Measurements from ENCODE around the gene ANKRD13D.
A peak's percentile ranks its signal among the peaks of the same experiment; 100 is the strongest.

Gene ANKRD13D

DNA sequence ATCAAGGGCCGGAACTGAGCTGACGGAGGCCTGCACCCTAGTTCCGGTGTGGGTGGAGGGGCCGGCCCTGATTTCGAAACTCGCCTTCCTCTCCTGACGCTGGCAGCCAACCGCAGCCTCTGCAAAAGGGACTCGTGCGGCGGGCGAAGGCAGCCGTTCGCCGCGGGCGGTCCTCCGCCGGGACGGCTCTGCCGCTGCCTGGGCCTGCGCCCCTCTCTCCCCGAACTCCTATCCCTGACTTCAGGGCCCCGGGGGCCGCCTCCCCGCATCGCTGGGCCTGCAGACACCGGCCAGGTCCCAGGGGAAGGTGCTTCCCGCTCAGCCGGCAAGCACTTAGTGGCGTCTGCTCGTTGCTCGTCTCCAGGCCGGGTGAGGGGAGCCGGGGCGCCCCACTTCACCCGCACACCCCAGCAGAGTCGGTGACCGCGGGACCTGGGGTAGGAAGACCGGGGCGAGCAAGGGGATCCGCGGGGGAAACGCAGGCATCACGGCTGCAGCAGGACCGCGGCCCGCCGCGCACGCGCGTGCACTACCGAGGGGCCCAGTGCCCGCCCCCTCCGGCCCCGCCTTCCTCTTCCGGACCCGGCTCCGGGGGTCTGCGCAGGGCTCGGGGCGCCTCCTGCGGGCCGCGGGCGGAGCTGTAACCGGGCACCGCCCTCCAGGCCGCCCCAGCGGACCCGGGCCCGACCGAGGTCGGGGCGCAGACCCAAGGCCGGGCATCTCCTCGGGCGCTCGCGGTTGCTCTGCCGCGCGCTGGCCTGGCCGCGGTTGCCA lies 464 bp upstream of the ANKRD13D start:
- DNase-seq, result peak; percentile 87

GRCh38 chr11:67289651-67290479 lies 762 bp downstream of the ANKRD13D start:
- no peak for DNase-seq

GRCh38 chr11:67290801-67291200 lies 1.7 kb downstream of the ANKRD13D start:
- DNase-seq, result no peak

- no peak for DNase-seq
These were observed 2.6 kb downstream of the ANKRD13D start for GRCh38 chr11:67291481-67292381.

DNA sequence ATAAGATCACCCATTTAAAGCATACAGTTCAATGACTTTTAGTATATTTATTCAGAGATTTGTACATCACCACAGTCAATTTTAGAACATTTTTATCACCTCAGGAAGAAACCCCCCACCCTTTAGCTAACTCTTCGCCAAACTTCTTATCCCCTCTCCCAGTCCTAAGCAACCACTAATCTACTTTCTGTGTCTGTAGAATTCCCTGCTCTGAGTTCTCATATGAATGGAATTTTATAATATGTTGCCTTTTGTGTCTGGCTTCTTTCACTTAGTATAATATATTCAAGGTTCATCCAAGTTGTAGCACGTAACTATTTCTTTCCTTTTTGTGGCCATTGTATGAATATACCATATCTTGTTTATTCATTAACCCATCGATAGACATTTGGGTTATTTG lies 3.6 kb downstream of the ANKRD13D start:
- no peak for DNase-seq

DNA sequence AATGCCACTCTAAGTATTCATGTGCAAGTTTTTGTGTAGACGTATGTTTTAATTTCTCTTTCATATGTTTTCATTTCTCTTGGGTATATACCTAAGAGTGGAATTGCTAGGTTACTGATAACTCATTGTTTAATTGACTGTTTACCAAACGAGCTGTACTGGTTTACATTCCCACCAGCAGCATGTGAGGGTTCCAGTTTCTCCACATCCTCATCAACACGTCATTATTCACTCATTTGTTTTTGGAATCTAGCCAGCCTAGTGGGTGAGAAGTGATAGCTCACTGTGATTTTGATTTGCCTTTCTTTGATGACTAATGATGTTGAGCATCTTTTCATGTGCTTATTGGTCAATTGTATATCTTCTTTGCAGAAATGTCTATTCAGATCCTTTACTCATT lies 4.0 kb downstream of the ANKRD13D start:
- no peak for DNase-seq

DNA sequence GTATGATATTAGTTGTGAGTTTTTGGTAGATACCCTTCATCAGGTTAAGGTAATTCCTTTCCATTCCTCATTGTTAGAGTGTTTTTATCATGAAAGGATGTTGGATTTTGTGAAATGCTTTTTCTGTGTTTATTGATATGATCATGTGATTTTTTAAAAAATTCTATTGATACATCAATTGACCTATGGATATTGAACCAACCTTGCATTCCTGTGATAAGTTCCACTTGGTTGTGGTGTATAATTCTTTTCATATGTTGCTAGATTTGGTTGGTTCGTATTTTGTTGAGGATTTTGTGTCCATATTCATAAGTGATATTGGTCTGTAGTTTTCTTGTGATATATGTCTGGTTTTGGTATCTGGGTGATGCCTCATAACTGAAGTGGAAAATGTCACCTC lies 6.7 kb downstream of the ANKRD13D start:
- no peak for DNase-seq

DNA sequence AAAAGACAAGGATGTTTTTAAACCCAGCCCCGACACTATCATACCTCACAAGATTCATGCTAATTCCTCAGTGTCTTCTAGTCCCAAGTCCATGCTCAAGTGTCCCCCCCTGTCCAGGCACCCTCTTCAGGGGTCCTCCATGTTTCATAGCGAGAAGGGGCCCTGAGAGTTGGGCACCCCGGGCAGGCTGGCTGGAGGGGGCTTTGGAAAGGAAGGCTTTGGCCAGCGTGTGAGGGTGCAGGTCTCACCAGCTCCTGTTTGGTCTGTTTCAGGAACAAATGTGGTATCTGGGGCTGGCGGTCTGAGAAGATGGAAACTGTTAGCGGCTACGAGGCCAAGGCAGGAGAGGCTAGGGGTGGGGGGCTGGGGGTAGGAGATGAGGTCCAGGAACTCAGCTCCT lies 9.7 kb downstream of the ANKRD13D start:
- DNase-seq, result no peak

DNA sequence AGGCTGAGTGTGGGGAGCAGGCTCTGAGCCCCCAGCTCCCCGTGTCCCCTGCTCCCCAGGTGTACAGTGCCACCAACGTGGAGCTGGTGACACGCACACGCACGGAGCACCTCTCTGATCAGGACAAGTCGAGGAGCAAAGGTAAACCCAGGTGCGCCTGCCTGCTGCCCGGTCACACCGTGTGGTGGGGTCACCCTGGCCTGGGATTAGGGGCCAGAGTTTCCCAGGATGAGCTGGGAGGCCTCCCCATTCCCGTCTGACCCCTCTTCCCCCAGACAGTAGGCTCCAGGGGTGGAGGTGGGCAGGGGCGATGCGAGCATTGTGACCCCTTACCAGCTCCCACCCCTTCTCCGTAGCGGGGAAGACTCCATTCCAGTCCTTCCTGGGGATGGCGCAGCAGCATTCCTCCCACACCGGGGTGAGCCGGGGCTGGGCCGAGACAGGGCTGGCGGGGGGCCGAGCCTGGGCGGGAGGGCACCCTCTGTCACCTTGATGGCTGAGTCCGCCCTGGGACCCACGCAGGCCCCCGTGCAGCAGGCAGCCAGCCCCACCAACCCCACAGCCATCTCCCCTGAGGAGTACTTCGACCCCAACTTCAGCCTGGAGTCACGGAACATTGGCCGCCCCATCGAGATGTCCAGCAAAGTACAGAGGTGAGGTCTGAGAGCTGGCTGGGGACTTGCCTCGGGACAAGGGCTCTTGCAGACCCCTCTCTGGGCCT lies 10.5 kb downstream of the ANKRD13D start:
- no peak for DNase-seq

DNA sequence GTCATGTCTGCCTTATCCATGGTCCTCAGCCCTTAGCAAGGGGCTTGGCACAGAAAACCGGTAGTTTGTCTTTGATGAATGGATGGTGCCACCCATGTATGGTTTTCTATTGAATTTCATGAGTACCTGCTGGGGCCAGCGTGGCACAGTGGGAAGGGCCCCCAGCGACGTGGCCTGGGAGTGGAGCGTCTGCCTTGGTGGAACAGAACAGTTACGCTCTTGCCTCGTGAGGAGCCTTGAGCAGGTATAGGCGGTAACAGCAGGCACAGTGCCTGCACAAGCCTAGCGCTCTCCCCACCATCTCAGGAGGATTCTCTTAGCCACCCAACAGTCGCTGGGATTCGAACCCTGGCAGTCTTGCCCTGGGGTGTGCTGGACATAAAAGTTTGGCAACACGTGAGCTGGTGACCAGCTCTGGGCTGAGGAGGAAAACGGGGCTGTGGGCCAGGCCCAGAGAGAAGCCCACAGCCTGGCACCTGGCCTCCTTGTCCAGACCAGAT lies 11.2 kb downstream of the ANKRD13D start:
- DNase-seq, result no peak

GRCh38 chr11:67300756-67301312 lies 11.7 kb downstream of the ANKRD13D start:
- DNase-seq, result no peak

DNA sequence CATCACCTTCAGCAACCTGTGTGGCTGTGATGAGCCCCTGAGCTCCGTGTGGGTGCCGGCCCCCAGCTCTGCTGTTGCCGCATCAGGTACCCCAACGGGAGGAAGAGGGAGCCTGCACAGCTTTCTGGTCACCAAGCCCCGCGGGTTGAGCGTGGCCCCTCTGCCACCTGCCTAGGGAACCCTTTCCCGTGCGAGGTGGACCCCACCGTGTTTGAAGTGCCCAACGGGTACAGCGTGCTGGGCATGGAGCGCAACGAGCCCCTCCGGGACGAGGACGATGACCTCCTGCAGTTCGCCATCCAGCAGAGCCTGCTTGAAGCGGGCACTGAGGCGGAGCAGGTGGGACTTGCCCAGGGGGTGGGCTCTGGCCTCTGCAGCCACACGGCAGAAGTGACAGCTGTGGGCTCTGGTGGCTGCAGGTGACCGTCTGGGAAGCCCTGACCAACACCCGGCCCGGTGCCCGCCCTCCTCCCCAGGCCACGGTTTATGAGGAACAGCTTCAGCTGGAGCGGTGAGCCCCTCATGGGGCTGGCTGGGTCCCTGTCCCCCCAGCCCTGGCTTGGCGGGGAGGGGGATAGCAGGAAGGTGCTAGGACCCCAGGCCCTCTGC lies 12.3 kb downstream of the ANKRD13D start:
- no peak for DNase-seq

DNA sequence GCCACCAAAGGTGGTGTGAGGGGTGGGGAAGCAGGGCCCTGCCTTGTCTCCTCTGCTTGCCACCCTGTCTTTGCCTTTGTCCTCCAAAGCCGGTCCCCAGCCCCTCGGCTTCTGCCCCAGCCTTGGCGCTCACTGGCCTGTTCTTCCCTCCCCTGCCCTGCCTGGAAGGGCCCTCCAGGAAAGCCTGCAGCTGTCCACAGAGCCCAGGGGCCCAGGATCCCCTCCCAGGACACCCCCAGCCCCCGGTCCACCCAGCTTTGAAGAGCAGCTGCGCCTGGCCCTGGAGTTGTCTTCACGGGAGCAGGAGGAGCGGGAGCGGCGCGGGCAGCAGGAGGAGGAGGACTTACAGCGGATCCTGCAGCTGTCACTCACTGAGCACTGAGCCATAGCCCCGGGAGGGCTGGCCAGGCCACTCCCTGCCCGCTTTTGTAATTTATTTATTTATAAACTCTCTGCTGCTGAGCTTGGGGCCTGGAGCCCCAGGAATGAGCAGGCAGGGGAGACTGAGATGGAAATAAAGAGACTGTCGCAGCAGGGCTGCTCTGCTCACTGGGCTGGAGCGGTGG lies 12.9 kb downstream of the ANKRD13D start:
- peak; percentile 38 for DNase-seq

- DNase-seq, result no peak
These were observed 13.5 kb downstream of the ANKRD13D start for GRCh38 chr11:67302571-67303131.

DNA sequence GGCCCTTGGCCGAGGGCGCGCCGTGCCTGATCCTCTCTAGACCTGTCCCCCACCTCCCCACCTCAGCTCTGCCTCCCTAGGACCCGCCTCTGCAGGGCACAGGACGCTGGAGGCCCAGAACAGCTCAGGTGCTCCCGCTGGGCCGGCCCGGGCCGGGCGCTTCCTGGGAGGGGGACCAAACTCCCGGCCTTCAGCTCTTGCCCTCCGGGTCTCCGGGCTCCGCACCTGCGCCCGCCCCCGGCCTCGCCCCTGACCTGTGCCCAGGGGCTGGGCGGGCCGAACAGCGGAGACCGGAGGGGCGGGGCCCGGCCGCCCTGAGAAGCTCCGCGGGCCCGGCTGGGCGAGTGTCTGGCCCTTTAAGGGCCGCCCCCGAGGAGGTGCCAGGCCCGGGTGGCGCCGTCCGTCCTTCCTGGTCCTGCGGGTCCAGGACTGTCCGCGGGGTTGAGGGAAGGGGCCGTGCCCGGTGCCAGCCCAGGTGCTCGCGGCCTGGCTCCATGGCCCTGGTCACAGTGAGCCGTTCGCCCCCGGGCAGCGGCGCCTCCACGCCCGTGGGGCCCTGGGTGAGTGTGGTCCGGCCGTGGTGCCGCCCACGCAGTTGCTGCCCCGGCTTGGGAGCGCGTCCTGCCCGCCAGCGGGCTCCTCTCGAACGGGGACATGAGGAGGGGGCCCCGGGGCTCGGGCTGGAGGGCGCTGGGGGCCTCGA lies 14.2 kb downstream of the ANKRD13D start, which contains the start of gene SSH3:
Gene SSH3, plus strand, starts transcription at position 399 of the 703 bp plus-strand sequence. Its CDS starts 96 bp downstream, at position 495.
- peak; percentile 65 for DNase-seq

DNA sequence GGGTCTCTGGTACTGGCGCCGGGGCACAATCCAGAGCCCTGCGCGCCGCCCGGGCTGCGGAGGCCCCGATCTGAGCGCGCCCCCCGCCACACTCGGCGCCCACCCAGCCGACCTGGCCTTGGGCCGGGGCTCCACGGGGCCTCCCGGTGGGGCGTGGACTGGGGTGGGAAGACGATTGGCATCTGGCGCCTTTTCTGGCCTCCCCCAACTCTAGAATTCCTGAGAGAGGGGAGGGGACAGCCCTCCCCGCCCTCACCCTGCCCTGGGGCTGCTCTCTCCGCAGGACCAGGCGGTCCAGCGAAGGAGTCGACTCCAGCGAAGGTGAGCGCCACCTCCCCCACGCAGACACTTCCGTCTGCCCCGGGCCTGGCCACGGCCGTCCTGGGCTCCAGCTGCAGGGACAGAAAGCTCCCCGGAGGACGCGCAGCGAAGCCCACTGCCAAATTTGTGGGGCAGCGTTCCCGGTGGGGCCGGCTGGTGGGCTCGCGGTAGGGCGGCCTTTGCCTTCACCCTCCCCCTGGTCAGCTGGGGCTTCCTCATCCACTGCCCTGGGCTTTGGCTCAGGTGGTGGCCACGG lies 14.8 kb downstream of the ANKRD13D start:
- DNase-seq, result no peak

- no peak for DNase-seq
These were observed 15.5 kb downstream of the ANKRD13D start for GRCh38 chr11:67304511-67305113.

DNA sequence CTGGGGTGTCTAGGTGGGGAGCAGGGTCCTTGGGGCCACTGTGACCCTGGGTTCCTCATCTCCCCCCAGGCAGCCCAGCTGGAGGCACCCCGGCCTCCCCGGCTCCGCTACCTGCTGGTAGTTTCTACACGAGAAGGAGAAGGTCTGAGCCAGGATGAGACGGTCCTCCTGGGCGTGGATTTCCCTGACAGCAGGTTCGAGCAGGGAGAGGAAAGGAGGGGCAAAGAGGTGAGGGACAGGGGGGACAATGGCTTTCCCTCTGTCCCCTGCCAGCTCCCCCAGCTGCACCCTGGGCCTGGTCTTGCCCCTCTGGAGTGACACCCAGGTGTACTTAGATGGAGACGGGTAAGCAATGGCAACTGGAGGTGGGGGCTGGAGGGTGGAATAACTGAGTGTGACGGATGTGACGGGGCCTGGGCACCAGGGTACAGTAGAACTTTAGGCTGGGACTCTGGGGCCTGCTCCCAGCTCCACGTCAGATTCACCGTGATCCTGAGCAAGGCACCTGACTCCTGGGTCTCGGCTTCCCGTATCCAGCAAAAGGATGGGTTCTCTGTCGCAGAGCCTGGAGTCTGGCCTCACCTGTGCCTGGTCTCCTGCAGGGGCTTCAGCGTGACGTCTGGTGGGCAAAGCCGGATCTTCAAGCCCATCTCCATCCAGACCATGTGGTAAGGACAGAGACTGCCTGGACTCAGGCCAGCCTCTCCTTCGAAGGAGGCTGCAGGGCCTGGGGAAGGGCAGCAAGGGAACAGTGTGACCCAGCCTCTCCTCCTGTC lies 17.9 kb downstream of the ANKRD13D start:
- DNase-seq, result no peak

All from NCI-H1105 (cell line).